GM18868 (cell line): ENCODE data around the gene FANCL.
"Not testable (repeated sequence)": the region's sequence is repeated elsewhere in the genome, so short reads cannot be mapped to it uniquely, and the experiment has no call there.

Source experiments
- ATAC-seq: cut with Tn5 transposase; IDR thresholded peaks from one replicate; pipeline ENCODE4 v1.9.1; 2021; ENCODE audit warnings: mild to moderate bottlenecking, moderate library complexity; ENCODE audit not compliant: unreplicated experiment

The FANCL gene

GRCh38 chr2:58240670-58241545 is at the start of gene FANCL:
Gene FANCL, minus strand, starts transcription at chr2:58241325. Its CDS starts 12 bp downstream, at chr2:58241313.
- ATAC-seq, result peak; percentile 73

GRCh38 chr2:58289029-58289428 is 47.9 kb upstream of the FANCL start:
- ATAC-seq, result no peak

GRCh38 chr2:58283931-58284330 is 42.8 kb upstream of the FANCL start:
- ATAC-seq, result no peak

GRCh38 chr2:58275144-58275543 is 34.0 kb upstream of the FANCL start:
- not testable (repeated sequence) for ATAC-seq

- ATAC-seq, result no peak
These were observed 30.7 kb upstream of the FANCL start for GRCh38 chr2:58271826-58272225.

GRCh38 chr2:58268685-58269084 is 27.6 kb upstream of the FANCL start:
- no peak for ATAC-seq

- ATAC-seq, result no peak
These were observed 25.1 kb upstream of the FANCL start for GRCh38 chr2:58266211-58266610.

- no peak for ATAC-seq
These were observed 20.1 kb upstream of the FANCL start for GRCh38 chr2:58261209-58261608.

- peak; percentile 94 for ATAC-seq
These were observed 17.3 kb upstream of the FANCL start for GRCh38 chr2:58258456-58258855.

GRCh38 chr2:58251331-58252201 is 10.4 kb upstream of the FANCL start:
- not testable (repeated sequence) for ATAC-seq

- ATAC-seq, result no peak
These were observed 380 bp upstream of the FANCL start for GRCh38 chr2:58241546-58241864.

GRCh38 chr2:58239243-58239925 is 1.7 kb downstream of the FANCL start:
- ATAC-seq, result no peak

GRCh38 chr2:58237741-58238140 is 3.4 kb downstream of the FANCL start:
- ATAC-seq, result peak; percentile 25

- no peak for ATAC-seq
These were observed 5.1 kb downstream of the FANCL start for GRCh38 chr2:58235984-58236383.

GRCh38 chr2:58235170-58235569 is 6.0 kb downstream of the FANCL start:
- no peak for ATAC-seq

GRCh38 chr2:58228299-58228698 is 12.8 kb downstream of the FANCL start:
- no peak for ATAC-seq

GRCh38 chr2:58227171-58227917 is 13.8 kb downstream of the FANCL start:
- ATAC-seq, result no peak

GRCh38 chr2:58221909-58222308 is 19.2 kb downstream of the FANCL start:
- ATAC-seq, result no peak

GRCh38 chr2:58215429-58215828 is 25.7 kb downstream of the FANCL start:
- no peak for ATAC-seq

GRCh38 chr2:58210951-58211568 is 30.1 kb downstream of the FANCL start:
- not testable (repeated sequence) for ATAC-seq
